GM21825 (cell line): ENCODE measurements around the gene RPS6KB2.

Source experiments
- ATAC-seq: cut with Tn5 transposase; IDR thresholded peaks from one replicate; pipeline ENCODE4 v1.9.1; 2021; ENCODE audit warnings: mild to moderate bottlenecking, moderate library complexity; ENCODE audit not compliant: unreplicated experiment

Gene RPS6KB2

DNA sequence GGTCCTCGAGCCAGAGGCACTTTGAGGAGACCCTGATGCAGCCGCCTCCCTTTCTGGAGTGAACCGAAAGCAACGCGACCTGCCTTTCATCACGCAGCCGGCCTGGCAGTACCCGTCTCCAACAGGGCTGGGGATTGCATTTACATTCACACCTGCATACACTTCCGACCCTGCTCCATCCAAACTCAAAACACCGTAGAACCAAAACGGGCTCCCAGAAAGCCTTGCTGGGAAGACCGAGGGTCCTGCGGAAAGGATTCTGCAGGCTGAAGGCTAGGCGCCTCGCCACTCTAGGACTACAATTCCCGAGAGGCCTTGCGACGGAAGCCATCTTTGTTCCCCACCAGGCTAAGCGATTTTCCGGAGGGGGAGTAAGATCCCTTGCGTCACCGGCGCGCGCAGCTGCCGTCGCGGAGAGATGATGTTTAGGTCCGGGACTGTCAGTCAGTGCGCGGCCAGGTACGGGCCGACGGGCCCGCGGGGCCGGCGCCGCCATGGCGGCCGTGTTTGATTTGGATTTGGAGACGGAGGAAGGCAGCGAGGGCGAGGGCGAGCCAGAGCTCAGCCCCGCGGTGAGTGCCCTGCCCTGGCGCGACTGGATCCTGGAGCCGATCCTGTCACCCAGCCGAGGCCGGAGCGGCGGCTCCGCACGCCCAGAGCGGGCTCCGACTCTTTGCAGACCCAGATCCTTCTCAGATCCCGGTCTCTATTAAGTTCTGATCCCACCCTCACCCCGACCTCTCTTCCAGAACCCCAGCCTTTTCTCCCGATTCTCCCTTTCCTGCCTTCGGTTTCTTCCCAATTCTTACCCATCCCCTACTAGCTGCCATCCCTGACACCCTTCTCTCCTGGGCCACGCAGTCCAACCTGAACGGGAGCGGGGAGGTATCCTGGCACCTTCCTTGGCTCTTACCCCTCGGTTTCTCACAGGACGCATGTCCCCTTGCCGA lies at the start of gene RPS6KB2:
TSS of gene RPS6KB2 (plus strand) at position 443 of the 950 bp plus-strand sequence. CDS start at position 495, 52 bp downstream.
- peak; percentile 82 for ATAC-seq

- ATAC-seq, result no peak
These were observed 49.8 kb upstream of the RPS6KB2 start for GRCh38 chr11:67378544-67378943.

GRCh38 chr11:67379061-67380058 lies 48.9 kb upstream of the RPS6KB2 start:
- ATAC-seq, result no peak

GRCh38 chr11:67381244-67381972 lies 46.9 kb upstream of the RPS6KB2 start:
- no peak for ATAC-seq

- ATAC-seq, result peak; percentile 70
These were observed 45.8 kb upstream of the RPS6KB2 start for GRCh38 chr11:67382276-67383136.

- no peak for ATAC-seq
These were observed 43.4 kb upstream of the RPS6KB2 start for GRCh38 chr11:67384851-67385366.

DNA sequence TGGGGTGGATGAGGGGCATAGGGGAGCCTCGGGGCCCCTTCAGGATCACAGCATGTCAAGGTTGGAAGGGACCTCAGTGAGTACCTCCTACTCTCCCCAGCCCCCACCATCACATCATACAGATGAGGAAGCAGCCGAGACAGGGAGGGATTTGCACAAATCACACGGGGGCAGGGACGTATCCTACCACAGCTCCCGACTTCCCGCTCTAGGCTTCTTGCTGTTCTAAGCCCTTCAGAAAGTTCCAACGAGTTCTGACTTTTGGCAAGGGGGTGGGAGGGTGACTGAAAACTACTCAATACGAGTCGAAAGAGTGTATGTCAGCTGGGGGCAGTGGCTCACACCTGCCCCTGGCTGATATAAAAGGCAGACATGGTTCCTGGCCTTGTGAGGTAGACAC lies 41.2 kb upstream of the RPS6KB2 start:
- ATAC-seq, result no peak

GRCh38 chr11:67387518-67387917 lies 40.8 kb upstream of the RPS6KB2 start:
- ATAC-seq, result no peak

- ATAC-seq, result no peak
These were observed 38.8 kb upstream of the RPS6KB2 start for GRCh38 chr11:67389477-67389876.

- no peak for ATAC-seq
These were observed 37.4 kb upstream of the RPS6KB2 start for GRCh38 chr11:67390947-67391303.

GRCh38 chr11:67391304-67392182 lies 36.8 kb upstream of the RPS6KB2 start, which contains the start of gene RAD9A:
Gene RAD9A (plus strand): TSS chr11:67391986. CDS start chr11:67392045, 59 bp downstream.
- peak; percentile 51 for ATAC-seq

GRCh38 chr11:67392183-67392715 lies 36.0 kb upstream of the RPS6KB2 start:
- peak; percentile 5 for ATAC-seq

DNA sequence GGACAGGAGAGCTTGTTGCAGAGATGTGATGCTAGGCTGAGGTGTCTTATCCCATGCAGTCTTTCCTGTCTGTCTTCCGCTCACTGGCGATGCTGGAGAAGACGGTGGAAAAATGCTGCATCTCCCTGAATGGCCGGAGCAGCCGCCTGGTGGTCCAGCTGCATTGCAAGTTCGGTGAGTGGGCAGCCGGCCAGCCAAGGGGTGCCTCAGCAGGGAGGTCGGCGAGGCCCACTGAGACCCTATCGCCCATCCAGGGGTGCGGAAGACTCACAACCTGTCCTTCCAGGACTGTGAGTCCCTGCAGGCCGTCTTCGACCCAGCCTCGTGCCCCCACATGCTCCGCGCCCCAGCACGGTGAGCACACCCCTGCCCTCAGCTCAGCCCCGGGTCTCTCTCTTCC lies 34.9 kb upstream of the RPS6KB2 start:
- ATAC-seq, result no peak

DNA sequence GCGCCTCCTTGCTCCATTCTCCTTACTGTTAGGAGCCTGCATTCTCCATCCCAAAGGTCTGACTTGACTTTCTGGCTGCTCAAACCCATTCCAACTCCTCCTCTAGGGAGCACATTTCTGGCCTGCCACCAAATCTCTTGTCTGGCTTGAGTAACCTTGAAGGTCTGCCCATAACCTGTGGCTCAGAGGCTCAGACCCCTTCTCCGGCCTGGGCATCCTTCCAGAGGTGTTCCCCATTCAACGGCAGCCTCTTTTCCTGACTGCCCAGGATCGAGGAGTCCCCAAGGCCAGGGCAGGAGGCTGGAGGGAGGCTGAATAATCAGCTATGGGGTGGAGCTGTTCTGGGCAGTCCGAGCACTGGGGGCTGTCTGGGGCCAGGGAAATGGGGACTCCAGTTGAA lies 34.3 kb upstream of the RPS6KB2 start:
- no peak for ATAC-seq

DNA sequence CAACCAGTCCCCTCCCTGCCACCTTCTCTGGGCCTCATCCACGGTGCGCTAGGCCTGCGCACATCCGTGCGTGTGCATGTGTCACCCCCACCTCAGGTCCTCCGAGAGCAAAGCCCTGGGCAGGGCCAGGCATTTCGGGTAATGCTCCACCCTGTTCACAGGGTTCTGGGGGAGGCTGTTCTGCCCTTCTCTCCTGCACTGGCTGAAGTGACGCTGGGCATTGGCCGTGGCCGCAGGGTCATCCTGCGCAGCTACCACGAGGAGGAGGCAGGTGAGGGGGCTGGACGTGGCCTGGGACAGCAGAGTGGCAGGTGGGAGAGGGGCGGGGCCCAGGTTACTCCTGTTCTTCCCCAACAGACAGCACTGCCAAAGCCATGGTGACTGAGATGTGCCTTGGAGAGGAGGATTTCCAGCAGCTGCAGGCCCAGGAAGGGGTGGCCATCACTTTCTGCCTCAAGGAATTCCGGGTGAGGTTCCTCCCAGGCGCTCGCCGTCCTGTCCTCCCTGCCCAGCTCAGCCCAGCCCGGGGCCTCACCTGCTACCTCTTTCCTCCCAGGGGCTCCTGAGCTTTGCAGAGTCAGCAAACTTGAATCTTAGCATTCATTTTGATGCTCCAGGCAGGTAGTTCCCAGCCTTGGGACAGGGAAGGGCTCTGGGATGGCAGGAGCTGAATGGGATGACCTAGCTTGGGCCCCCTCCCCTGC lies 32.6 kb upstream of the RPS6KB2 start:
- no peak for ATAC-seq

DNA sequence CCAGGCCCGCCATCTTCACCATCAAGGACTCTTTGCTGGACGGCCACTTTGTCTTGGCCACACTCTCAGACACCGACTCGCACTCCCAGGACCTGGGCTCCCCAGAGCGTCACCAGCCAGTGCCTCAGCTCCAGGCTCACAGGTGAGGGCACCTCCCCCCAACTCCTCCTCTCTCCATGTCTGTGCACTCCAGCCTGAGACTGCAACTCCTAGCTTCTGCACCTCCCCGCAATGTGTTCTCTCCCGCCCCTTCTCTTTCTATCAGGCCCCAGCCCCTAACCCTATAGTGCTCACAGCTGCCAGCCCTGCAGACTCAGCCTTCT lies 32.1 kb upstream of the RPS6KB2 start:
- ATAC-seq, result no peak

GRCh38 chr11:67396587-67397389 lies 31.5 kb upstream of the RPS6KB2 start:
- no peak for ATAC-seq
